Mesangial cell (primary cell): ENCODE results near the gene CD70. TPM values are rescaled to one million over a fixed set of nuclear protein-coding genes. Genes with fewer than 3 reads are reported as not detected.

Experiments
- total RNA-seq: library from RNA; depleted of rRNA; stranded (reverse); fragments of >200 nt; gene quantifications from 2 replicates; pipeline ENCODE4 v1.2.3, GENCODE V29; 2015

Gene CD70, protein sequence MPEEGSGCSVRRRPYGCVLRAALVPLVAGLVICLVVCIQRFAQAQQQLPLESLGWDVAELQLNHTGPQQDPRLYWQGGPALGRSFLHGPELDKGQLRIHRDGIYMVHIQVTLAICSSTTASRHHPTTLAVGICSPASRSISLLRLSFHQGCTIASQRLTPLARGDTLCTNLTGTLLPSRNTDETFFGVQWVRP
- 70.9 and 153 TPM in 2 replicates for total RNA-seq

DNA sequence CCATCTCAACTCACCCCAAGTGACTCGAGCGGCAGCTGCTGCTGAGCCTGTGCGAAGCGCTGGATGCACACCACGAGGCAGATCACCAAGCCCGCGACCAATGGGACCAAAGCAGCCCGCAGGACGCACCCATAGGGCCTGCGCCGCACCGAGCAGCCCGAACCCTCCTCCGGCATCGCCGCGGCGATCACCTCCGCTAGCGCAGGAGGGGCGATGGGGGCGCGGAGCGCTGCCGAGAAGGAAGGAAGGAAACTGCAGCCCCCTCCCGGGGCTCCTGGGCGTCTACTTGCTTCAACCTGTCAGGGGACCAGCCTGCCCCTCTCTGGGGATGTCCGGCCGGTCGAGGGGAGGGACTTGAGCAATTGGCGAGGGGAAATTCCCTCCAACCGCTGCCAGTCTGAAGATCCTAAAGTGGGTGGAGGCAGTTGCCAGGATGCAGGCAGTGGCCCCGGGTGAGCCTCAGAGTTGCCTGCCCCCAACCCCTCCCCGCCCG lies at the start of gene CD70:
Gene CD70 (minus strand): TSS at position 324 of the 493 bp plus-strand sequence. CDS start 148 bp downstream, at position 176.

Other genes with a start within 250 kb of the CD70 start
- 203 and 247 TPM in 2 replicates for gene CLPP, start 229.6 kb downstream of the CD70 start, total RNA-seq
- gene ALKBH7, start 218.4 kb downstream of the CD70 start, total RNA-seq, result 75.1 and 134 TPM in 2 replicates
- 0.65 and 2.9 TPM in 2 replicates for gene PSPN, start 215.2 kb downstream of the CD70 start, total RNA-seq
- 39.4 and 44.6 TPM in 2 replicates for gene GTF2F1, start 198.0 kb downstream of the CD70 start, total RNA-seq
- 177 and 285 TPM in 2 replicates for gene KHSRP, start 166.3 kb downstream of the CD70 start, total RNA-seq
- gene SLC25A41, start 157.4 kb downstream of the CD70 start, total RNA-seq, result not detected in 2 replicates
- 76.3 and 177 TPM in 2 replicates for gene SLC25A23, start 131.4 kb downstream of the CD70 start, total RNA-seq
- 33.6 and 79.1 TPM in 2 replicates for gene CRB3, start 126.9 kb downstream of the CD70 start, total RNA-seq
- 0.81 and 2.0 TPM in 2 replicates for gene DENND1C, start 109.4 kb downstream of the CD70 start, total RNA-seq
- 4.6 and 15.2 TPM in 2 replicates for gene TUBB4A, start 88.8 kb downstream of the CD70 start, total RNA-seq
- 20.9 and 28.5 TPM in 2 replicates for gene TNFSF9, start 60.1 kb downstream of the CD70 start, total RNA-seq
- gene TNFSF14, start 79.0 kb upstream of the CD70 start, total RNA-seq, result not detected in 2 replicates
- gene C3, start 129.5 kb upstream of the CD70 start, total RNA-seq, result 0.49 and 10.9 TPM in 2 replicates
- 40.2 and 49.4 TPM in 2 replicates for gene GPR108, start 146.4 kb upstream of the CD70 start, total RNA-seq
- 44.8 and 60.2 TPM in 2 replicates for gene TRIP10, start 148.5 kb upstream of the CD70 start, total RNA-seq
- 8.5 and 11.2 TPM in 2 replicates for gene SH2D3A, start 176.3 kb upstream of the CD70 start, total RNA-seq
- gene VAV1, start 181.6 kb upstream of the CD70 start, total RNA-seq, result 0.13 TPM in 1 of 2 replicates, not detected in the other